ENCODE measurements around the gene GRAMD1B.
"Not testable (repeated sequence)": the region's sequence is repeated elsewhere in the genome, so short reads cannot be mapped to it uniquely, and the experiment has no call there.

GRAMD1B gene

DNA sequence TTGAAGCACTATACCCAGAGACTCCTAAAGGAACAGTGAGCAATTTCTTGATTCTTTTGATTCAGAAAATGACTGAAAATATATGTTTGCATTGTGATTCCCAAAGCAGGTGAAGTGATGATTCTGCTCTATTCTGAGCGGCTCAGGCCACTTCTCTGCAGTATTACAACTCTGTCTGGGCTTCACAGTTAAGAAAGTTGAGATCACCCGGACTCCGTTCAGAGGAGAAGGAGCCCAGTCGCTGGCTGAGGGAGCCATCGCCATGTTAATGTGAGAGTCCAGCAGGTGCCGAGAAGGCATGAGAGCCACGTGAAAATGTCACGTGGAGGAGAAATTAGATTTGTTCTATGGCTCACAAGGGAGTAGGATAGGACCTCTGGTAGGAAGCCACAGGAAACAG lies 132.8 kb downstream of the GRAMD1B start:
- TF ChIP-seq, protein P1, sequence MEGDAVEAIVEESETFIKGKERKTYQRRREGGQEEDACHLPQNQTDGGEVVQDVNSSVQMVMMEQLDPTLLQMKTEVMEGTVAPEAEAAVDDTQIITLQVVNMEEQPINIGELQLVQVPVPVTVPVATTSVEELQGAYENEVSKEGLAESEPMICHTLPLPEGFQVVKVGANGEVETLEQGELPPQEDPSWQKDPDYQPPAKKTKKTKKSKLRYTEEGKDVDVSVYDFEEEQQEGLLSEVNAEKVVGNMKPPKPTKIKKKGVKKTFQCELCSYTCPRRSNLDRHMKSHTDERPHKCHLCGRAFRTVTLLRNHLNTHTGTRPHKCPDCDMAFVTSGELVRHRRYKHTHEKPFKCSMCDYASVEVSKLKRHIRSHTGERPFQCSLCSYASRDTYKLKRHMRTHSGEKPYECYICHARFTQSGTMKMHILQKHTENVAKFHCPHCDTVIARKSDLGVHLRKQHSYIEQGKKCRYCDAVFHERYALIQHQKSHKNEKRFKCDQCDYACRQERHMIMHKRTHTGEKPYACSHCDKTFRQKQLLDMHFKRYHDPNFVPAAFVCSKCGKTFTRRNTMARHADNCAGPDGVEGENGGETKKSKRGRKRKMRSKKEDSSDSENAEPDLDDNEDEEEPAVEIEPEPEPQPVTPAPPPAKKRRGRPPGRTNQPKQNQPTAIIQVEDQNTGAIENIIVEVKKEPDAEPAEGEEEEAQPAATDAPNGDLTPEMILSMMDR (IDR thresholded peaks at IDR 0.05; ENCODE audit: low read length, missing control alignments): no peak
- no peak for DNase-seq (ENCODE audit: low read depth)
- H3K4me3 ChIP-seq (replicated peaks; ENCODE audit: low read depth, low read length): no peak overlapping the region

DNA sequence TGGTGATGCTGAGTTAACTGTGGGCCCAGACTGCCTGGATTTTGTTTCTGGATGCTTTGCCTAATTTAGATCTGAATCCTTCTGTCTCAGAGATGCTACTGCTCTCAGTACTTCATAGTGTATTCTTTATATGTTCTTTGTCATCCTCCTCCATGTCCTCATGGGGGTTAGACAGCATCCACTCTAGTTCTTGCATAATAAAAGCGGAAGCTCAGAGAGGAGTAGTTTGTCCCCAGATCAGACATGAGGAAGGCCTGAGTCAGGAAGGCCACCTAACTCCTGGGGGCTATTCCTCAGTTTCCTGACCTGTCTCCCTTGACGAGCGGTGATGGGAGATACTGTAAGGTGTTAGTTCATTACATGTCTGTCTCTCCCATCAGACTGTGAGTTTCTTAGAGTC lies 134.2 kb downstream of the GRAMD1B start:
- H3K4me3 ChIP-seq (replicated peaks; ENCODE audit: low read depth, low read length): no peak overlapping the region
- DNase-seq (ENCODE audit: low read depth): no peak
- TF ChIP-seq, protein P1 (IDR thresholded peaks at IDR 0.05; ENCODE audit: low read length, missing control alignments): no peak

DNA sequence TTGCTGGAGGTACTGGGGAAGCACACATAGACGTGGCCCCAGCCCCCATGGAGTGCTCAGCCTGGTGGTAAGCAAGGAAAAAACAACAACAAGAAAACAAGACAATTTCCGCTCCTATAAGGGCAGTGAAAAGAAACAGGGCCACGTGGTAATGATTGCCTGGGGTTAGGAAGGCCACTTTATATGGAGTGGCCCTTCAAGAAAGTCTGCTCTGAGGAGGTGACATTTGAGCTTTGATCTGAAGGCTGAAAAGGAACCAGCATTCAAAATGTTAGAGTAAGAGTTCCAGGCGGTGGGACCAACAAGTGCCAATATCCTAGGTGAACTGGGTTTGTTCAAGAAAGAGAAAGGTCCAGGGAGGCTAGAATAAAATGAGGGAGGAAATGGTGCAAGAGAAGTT lies 136.8 kb downstream of the GRAMD1B start:
- no peak for DNase-seq (ENCODE audit: low read depth)
- no peak overlapping the region for H3K4me3 ChIP-seq (replicated peaks; ENCODE audit: low read depth, low read length)
- TF ChIP-seq, protein P1 (IDR thresholded peaks at IDR 0.05; ENCODE audit: low read length, missing control alignments): no peak

DNA sequence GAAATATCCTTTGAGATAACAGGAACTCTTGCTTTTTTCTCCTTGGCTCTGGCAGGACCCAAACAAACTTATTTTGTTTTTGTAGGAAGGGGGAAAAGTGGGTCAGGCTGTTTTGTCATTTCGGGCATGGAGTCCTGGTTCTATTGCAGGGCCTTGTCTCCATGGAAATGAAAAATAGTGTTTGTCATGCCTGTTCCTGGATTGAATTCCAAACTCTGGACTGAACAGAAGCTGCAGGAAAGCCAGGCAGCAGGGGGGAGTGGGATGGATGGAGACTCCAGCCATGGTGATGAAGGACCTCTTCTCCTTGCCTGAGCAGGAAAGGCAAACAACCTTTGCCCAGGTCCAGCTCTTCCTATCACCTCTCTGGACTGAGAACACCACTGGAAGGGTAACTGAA lies 137.4 kb downstream of the GRAMD1B start:
- TF ChIP-seq, protein P1 (IDR thresholded peaks at IDR 0.05; ENCODE audit: low read length, missing control alignments): no peak
- no peak overlapping the region for H3K4me3 ChIP-seq (replicated peaks; ENCODE audit: low read depth, low read length)
- DNase-seq (ENCODE audit: low read depth): no peak

DNA sequence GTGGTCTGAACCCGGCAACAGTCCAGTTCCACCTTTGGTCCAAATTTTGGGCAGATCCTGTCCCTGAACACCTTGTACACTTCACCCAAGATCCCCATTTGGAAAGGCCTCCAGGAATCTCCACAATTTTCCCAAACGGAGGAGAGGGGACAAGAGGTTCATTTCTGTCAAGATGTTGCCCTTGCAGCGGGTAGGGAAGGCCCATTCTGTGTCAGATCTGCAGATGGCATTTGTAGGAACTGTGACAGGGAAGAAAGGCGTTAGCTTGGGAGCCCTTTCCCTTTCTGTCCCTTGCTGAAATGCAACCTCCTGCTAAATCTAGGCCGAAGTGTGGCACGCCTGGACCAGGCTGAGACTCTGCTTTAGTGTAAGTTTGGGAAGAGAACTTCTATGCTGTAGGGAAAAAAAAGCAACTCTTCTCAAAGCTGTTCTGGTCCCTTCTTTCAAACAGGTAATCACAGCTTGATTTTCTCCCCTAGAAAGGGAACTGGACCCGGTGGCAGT lies 138.3 kb downstream of the GRAMD1B start:
- TF ChIP-seq, protein P1 (IDR thresholded peaks at IDR 0.05; ENCODE audit: low read length, missing control alignments): no peak
- no peak overlapping the region for H3K4me3 ChIP-seq (replicated peaks; ENCODE audit: low read depth, low read length)
- no peak for DNase-seq (ENCODE audit: low read depth)

DNA sequence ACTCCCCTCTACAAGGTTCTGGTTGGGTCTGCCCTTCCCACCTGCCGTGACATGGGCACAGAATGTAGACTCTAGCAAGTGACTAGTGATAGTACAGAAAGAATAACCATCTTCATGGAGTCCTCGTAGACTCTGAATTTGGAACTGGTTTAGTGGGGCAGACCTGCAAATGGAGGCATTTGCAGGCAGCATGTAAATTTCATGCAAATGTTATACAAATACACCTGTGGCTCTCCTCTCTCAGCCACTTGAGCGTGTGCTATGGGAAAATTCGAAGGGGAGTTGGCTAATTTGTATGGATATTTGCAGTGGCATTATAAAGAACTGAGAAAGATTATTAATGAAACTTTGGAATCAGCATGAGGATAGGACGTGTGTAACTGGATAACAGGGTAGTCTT lies 139.3 kb downstream of the GRAMD1B start:
- TF ChIP-seq, protein P1 (IDR thresholded peaks at IDR 0.05; ENCODE audit: low read length, missing control alignments): no peak
- H3K4me3 ChIP-seq (replicated peaks; ENCODE audit: low read depth, low read length): no peak overlapping the region
- no peak for DNase-seq (ENCODE audit: low read depth)

DNA sequence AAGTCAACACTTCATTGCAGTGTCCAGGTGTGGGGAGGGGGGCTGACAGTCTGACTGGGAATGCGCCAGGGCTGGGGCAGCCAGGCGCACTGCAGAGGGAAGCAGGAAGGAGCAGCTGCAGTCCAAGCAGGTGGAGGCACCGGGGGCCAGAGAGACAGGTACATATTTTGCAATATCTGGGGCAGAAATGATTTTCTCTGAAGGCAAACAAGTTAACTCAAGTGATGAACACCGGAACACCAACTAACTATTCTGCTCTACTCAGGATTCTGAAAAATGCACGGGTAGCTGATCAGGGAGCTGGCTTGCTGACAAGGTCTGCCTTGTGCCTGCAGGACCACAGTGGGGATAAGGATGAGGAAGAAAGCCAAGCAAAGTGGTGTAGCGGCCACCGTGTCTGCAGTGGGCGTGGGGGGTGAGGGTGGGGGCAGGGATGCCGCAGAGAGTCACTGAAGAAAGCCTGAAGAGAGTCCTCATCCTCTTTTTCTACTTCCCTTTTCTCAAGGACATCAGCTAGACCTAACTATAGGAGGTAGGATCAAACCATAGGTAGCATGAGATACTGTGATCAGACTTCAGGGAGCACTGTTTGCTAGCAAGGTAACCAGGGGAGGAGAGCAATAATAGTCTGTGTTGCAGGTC lies 141.0 kb downstream of the GRAMD1B start:
- TF ChIP-seq, protein P1 (IDR thresholded peaks at IDR 0.05; ENCODE audit: low read length, missing control alignments): no peak
- no peak for DNase-seq (ENCODE audit: low read depth)
- no peak overlapping the region for H3K4me3 ChIP-seq (replicated peaks; ENCODE audit: low read depth, low read length)

DNA sequence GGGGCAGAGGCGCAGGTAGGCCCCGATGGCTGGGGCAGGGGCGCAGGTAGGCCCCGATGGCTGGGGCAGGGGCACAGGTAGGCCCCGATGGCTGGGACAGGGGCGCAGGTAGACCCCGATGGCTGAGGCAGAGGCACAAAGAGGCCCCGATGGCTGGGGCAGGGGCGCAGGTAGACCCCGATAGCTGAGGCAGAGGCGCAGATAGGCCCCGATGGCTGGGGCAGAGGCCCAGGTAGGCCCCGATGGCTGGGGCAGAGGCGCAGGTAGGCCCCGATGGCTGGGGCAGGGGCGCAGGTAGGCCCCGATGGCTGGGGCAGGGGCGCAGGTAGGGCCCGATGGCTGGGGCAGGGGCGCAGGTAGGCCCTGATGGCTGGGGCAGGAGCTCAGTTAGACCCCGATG lies 142.7 kb downstream of the GRAMD1B start:
- not testable (repeated sequence) for DNase-seq (ENCODE audit: low read depth)

More for the DNA sequence above, 142.7 kb downstream of the GRAMD1B start:
- H3K4me3 ChIP-seq (replicated peaks; ENCODE audit: low read depth, low read length): not testable (repeated sequence)
